Retinal pigment epithelial cell (primary cell): ENCODE measurements around the gene NR6A1.

Experiments
- DNase-seq: peaks from one replicate; pipeline ENCODE4 v3.0.0-alpha.2; 2010; ENCODE audit warnings: low read depth
- H3K4me3 ChIP-seq: 2 replicates; pipeline ENCODE4 v1.5.1; 2011; ENCODE audit warnings: mild to moderate bottlenecking, low read length, control low read depth, moderate library complexity
- CTCF ChIP-seq: conservative IDR thresholded peaks from 2 replicates; pipeline ENCODE4 v1.5.1; 2011; ENCODE audit warnings: low read depth, low read length, control low read depth, inconsistent platforms

The NR6A1 gene

GRCh38 chr9:124590889-124591641, 180.0 kb downstream of the NR6A1 start:
- no peak for DNase-seq
- no peak overlapping the region for H3K4me3 ChIP-seq
- TF ChIP-seq CTCF, result no peak

- TF ChIP-seq CTCF, result no peak
- DNase-seq, result no peak
- no peak overlapping the region for H3K4me3 ChIP-seq
Observed at GRCh38 chr9:124584631-124585030, 186.5 kb downstream of the NR6A1 start.

- no peak for DNase-seq
- H3K4me3 ChIP-seq, result no peak overlapping the region
- TF ChIP-seq CTCF, result no peak
Observed at GRCh38 chr9:124583134-124583533, 188.0 kb downstream of the NR6A1 start.

GRCh38 chr9:124580186-124580585, 190.9 kb downstream of the NR6A1 start:
- no peak overlapping the region for H3K4me3 ChIP-seq
- no peak for TF ChIP-seq CTCF
- no peak for DNase-seq

GRCh38 chr9:124576751-124577150, 194.4 kb downstream of the NR6A1 start:
- DNase-seq, result no peak
- no peak for TF ChIP-seq CTCF
- no peak overlapping the region for H3K4me3 ChIP-seq

- H3K4me3 ChIP-seq, result no peak overlapping the region
- no peak for TF ChIP-seq CTCF
- DNase-seq, result no peak
Observed at GRCh38 chr9:124574534-124575375, 196.4 kb downstream of the NR6A1 start.
